Activated T-cell treated with anti-CD3 and anti-CD28 coated beads for 24 hours (primary cell): Measurements from ENCODE around the gene PRIMPOL.
"Not testable (repeated sequence)": the region's sequence is repeated elsewhere in the genome, so short reads cannot be mapped to it uniquely, and the experiment has no call there.

Source experiments
- DNase-seq: peaks from one replicate; pipeline ENCODE4 v3.0.0-alpha.2; 2020; ENCODE audit warnings: low read depth

PRIMPOL gene

DNA sequence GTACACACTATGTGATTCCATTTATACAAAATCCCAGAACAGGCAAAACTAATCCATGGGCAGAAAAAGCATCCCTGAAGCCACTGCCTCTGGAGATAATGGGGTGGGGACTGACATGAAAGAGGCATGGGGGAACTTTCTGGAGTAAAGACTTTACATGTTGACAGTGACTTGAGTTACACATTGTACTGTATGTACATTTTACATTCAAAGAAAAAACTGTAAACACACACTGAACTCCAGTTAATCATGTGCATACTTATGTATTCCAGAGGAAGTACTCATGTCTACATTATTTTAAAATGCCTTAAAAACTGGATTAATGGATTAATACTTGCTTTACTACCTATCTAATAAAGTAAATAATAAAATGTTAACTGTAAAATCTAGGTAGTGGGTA is 62.8 kb downstream of the PRIMPOL start:
- no peak for DNase-seq

GRCh38 chr4:184713887-184714286 is 64.3 kb downstream of the PRIMPOL start:
- DNase-seq, result no peak

GRCh38 chr4:184715526-184715925 is 66.0 kb downstream of the PRIMPOL start:
- no peak for DNase-seq

GRCh38 chr4:184719407-184719806 is 69.9 kb downstream of the PRIMPOL start:
- no peak for DNase-seq

DNA sequence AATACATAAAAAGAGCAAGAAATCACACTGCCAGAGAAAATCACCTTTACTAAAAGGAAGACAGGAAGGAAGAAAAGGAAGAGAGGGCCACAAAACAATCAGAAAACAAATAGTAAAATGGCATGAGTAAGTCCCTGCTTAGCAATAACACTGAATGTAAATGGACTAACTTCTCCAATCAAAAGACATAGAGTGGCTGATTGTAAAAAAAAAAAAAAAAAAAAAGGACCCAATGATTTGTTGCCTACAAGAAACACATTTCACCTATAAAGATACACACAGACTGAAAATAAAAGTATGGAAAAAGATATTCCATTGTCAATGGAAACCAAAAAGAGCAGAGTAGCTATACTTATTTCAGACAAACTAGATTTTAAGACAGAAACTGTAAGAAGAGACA is 71.7 kb downstream of the PRIMPOL start:
- no peak for DNase-seq

GRCh38 chr4:184722798-184723197 is 73.3 kb downstream of the PRIMPOL start:
- DNase-seq, result no peak

- no peak for DNase-seq
These were observed 77.9 kb downstream of the PRIMPOL start for GRCh38 chr4:184727430-184727829.

GRCh38 chr4:184728858-184729257 is 79.3 kb downstream of the PRIMPOL start:
- DNase-seq, result no peak

- DNase-seq, result no peak
These were observed 80.4 kb downstream of the PRIMPOL start for GRCh38 chr4:184729946-184730345.

DNA sequence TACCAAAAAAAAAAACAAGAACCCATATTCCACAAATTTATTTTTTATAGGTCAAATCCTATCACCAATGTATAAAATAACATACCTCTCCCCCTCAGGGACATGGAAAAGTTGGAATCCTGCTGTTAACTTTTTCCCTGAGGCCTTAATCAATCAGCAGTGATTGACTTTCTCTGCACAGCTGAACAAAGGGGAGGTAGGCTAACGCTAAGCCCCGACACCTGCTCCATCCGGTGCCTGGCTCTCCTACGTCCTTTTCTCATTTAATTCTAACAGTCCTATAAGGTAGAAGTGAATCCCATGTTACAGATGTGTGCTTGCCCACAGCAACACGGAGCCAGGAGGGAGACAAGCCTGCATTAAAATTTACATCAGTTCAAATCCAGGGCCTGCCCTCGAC is 81.5 kb downstream of the PRIMPOL start:
- DNase-seq, result no peak

DNA sequence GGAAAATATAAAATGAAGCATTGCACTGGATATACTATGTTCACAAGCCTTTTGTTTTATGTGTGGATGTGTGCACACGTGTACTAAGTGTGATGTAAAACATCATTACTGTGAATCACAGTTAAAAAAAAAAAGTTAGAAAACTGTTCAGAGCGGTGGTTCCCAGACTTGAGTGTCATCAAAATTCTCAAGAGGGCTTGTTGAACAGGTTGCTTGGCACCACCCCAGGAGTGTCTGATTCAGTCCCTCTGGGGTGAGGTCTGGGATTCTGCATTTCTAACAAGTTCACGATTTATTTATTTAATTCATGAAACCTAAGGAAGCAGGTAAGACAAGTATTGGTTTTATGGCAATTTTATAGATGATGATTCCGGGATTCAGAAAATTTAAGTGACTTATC is 82.6 kb downstream of the PRIMPOL start:
- DNase-seq, result no peak

DNA sequence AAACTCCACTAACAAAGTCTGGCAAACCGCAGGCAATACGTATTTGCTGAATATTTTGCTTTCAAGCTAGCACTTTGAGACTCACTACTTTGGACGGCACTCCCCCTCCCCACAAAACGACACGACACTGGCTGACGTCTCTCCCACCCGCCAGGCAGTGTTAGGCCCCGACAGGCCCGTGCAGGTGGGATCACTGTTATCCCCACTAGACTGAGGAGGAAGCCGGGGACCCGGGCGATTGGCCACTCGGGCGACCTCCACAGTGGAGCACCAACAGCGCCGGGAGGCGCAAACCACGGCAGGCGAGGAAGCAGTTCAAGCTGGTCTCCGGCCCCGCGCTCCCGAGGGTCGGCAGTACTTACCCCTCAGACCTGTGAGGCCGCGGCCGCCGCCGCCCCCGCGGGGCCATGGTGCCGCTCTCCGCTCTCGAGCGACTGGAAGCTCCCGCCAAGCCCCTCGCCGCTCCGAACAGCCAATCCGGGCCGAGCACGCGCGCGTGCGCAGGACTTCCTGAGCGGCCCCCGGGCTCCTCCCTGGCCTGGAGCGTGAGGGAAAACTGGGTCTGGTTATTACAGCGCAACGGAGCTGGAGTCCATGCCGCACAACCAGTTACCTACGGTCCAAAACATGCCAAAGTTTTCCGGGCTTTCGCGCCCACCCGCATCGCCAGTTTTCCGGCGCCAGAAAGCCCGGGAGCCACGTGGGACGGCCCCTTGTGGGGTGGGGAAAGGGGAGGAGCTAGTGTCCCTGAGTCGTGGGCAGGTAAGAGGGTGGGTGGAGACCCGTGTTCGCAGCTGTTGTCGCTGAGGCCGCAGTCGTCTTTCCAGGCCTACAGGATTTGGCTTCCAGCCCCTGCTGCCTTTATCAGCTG is 84.4 kb downstream of the PRIMPOL start, which contains the start of gene CENPU:
CENPU (minus strand) TSS at position 443 of the 871 bp plus-strand sequence; CDS start at position 409, 34 bp downstream.
- peak; percentile 94 for DNase-seq

GRCh38 chr4:184734758-184735157 is 85.2 kb downstream of the PRIMPOL start:
- DNase-seq, result no peak

GRCh38 chr4:184739575-184739974 is 90.0 kb downstream of the PRIMPOL start:
- DNase-seq, result not testable (repeated sequence)

GRCh38 chr4:184740980-184741391 is 91.4 kb downstream of the PRIMPOL start:
- no peak for DNase-seq

DNA sequence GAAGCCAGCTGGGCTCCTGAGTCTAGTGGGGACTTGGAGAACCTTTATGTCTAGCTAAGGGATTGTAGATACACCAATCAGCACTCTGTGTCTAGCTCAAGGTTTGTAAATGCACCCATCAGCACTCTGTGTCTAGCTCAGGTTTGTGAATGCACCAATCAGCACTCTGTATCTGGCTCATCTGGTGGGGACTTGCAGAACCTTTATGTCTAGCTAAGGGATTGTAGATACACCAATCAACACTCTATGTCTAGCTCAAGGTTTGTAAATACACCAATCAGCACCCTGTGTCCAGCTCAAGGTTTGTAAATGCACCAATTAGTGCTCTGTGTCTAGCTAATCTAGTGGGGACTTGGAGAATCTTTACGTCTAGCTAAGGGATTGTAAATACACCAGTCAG is 92.1 kb downstream of the PRIMPOL start:
- DNase-seq, result not testable (repeated sequence)

DNA sequence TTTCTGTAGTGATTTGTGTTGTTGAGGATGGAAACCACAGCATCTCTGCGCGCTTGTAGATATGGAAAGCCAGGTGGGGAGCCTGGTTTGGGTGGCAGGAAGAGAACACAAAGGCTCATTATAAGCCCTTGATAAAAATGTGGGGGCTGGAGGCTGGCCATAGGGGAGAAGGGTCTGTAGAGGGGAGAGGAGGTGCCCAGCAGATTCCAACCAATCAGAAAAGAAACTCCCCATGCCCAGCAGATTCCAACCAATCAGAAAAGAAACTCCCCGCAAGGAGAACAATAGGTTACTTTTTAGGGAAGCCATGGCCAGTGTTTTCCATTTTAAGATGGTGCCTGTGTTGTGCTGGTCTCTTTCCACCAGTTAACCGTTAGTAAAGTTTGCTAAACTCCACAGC is 94.1 kb downstream of the PRIMPOL start:
- no peak for DNase-seq

GRCh38 chr4:184744236-184744635 is 94.7 kb downstream of the PRIMPOL start:
- DNase-seq, result no peak
